Stimulated activated CD4-positive, alpha-beta T cell treated with anti-CD3 and anti-CD28 coated beads, TNF-alpha, amount 100 ng/mL, for 24 hours (primary cell): ENCODE data around the gene CEP63.

ENCODE experiments used
- DNase-seq, 3 experiments: peaks; one replicate each; pipeline ENCODE4 v3.0.0-alpha.2; 2020; ENCODE audit warnings: low read depth in 3 of 3

CEP63 gene

DNA sequence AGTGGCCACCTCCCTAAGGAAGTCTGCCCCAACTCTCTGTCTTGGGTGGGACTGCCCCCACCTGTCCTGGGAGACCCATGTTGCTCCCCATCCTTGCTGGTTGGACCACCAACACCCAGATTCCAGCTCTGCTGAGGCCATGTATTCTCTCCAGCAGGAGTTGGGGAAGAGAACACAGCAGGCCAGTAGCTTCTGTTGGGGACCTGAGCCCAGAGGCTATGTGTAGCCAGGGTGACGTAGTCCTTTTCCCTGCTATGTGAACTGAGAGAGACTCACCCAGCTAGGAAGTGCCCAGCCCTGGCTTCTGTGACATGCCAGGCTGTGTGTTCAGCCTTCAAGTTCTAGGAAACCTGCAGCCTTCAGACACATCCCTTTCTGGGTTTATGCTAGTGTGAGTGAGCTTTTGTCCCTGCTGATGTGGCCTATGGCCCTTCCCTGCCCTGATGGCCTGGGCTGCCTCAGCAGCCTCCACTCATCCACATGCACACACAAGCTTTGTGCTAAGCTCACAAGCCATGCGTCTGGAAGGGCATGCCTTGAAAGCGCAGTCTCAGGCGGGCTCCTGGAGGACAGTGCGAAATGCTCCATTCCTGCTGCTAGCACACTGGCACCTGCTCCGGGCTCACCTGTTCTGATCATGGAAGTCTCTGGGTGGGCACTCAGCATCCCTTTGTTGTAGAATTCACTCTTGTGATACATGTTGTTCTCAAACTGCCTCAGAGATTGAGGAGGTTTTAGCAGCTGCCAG lies 122.3 kb downstream of the CEP63 start:
- no peak for DNase-seq

DNA sequence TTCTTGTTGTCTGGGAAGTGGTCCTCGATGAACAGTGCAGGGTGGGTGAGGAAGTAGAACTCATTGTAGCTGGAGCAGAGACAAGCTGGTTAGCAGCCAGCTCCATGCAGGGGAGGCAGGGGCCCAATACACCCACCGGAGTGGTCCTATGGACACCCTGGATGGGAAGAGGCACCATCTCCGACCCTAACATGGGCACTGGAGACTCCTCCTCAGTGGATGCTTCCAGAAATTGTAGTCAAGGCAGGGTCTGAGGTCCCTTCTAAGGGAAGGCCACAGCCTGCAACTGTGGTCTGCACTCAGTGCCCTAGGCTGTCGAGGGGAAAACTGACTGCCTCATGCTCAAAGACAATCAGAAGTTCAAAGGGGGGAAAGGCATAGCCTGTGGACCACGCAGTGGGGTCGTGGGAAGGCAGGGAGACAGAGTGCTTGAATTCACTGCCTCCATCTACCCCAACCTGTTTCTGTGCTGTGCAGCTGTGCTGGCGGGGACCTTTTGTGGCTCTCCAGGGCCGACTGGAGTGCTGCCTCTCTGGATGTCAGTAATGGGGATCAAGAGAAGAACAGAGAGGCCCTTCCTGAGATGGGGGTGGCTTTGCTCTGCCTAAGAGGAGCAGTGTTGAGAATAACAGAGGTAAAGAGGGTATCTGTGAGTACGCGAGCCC lies 123.0 kb downstream of the CEP63 start:
- no peak for DNase-seq

DNA sequence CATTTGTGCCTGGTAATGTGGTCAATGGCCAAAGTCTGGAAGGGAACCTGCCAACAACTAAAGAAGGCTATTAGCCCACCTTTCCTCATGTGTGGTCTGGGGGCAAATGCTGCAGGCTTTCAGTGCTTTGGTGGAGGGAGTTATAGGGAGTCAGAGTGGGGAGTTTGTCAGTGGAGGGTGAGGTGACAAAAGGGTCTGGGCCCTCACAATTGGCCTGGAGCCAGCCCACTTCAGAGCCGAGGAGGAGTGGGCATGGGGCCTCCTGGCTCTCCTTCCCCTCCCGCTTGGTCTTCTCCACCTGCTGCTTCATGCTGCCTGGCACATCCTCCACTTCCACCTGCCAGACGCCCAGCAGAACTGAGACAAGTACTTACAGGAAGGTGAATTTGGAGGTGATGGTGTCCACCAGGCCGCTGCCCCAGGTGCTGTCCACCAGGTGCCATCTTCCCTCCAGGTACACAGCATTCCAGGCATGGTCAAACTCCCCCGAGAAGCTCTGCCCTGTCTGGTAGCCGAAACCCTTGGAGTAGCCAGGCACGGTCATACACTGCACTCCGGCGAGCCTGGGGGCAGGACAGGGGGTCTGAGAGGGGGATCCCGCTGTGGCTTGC lies 124.1 kb downstream of the CEP63 start:
- DNase-seq: no peak

DNA sequence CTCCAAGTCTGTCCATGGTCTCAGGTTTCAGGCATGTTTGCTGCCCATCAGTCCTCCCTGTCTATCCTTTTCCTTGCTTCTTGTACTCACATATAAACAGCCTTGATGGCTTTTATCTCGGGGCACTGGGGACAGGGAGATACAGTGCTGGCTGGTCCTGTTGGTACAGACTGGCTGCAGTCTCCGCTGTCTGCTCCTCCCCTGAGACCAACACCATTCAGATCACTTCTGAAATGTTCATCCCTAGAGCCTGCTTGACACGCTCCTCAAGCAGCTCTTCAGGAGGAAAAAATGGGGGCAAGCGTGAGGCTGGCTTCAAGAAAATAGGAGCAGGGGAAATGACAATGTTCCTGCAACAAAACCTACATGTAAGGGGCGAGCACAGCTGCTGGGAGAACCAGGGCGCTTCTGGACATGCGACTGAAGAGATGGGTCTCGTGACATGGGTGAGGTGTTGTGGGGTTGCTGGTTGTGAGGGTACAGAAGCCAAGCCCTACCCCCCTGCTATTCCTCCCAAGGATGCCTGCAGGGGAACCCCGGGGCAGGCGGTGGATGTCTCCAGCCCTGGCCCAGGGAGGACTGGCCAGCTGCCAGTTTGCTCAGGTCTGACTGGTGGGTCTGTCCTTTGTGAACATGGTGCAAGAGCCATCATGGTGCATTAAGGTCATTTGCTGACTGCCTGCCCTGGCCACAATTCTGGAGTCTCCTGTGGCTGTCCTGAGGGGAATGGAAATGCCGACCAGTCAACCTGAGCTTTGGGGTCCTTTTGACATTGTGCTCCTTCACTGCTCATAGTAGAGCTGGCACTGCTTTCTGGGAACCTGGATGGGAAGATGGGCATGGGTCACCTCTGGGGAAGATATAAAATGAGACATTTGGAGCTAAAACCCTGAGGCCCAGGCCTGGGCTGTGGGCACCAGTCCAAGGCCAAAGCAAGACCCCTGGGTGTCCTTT lies 124.9 kb downstream of the CEP63 start:
- DNase-seq: no peak

DNA sequence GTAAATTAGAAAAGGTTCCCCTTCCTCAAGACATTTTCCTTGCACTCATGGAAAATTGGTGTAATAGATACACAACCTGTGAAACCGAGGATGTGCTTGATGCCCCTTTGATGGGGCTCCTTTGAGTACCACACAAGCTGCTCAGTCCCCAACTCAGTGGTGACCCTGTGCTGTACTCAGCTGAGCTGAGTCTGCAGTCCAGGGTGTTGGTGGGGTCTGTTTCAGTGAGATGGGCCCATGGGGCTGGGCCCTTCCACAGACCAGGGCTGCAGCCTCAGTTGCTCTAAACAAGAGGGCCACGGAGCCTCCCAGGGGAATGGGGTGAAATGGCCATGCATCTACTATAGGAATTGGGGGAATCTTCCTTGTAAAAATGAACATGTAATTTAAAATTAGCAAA lies 125.7 kb downstream of the CEP63 start:
- no peak for DNase-seq

DNA sequence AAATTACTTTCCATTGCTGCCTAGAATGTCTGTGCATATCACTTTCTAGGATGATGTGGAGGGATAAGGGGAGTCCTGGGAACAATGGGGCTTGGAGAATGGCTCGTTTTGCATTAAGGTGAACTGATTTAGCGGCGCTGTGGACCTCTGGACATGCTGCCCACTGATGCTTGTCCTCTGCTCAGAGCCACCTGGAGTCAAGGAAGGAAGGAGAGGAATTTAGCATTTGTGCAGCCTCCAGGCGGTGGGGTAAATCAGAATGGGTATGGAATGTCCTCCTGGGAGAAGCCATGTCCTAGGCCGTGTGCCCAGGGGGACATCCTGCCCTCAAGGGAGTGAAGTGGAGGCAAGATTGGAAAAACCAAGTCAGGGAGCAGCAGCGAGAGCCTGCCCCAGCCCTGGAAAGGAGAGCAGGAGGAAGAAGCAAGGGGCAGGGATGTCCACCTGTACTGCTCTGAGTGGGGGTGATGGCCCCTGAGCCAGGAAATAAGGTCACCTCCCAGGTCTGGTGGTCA lies 127.2 kb downstream of the CEP63 start:
- DNase-seq: no peak

DNA sequence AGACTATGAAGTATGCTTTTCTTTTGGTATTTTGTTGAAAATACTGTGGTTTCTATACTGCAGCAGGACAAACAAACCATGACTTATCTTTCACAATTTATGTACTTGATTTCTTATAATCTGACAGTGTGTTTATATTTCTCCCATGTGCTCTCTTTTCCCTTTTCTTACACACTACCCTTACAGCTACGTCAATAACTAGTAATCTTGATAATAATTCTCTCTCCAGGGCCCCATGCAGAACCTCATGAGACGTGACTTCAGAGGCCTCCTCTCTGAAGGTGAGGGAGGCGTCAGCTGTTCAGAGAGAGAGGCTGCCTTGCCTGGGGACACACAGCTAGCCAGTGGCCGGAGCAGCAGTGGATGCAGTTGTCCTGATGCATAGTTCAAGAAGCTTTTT lies 129.1 kb downstream of the CEP63 start:
- DNase-seq: no peak

DNA sequence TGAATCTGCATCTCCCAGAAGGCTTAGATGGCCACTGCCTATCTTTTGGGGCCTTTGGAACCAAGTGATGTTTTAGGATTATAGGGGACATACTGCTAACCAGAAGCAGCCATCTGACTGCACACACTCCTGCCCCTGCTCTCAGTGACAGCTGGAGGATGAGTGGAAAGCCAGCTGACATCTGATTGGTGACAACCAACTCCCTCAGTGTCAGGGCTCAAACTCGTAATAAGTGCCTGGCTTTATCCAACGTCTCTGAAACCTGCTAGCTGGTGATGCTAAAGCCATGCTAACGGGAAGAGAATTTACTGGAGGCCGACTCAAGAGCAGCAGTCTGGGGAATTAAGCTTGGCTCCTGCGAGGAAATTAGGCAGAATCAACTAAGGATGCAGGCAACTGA lies 129.9 kb downstream of the CEP63 start:
- no peak for DNase-seq

DNA sequence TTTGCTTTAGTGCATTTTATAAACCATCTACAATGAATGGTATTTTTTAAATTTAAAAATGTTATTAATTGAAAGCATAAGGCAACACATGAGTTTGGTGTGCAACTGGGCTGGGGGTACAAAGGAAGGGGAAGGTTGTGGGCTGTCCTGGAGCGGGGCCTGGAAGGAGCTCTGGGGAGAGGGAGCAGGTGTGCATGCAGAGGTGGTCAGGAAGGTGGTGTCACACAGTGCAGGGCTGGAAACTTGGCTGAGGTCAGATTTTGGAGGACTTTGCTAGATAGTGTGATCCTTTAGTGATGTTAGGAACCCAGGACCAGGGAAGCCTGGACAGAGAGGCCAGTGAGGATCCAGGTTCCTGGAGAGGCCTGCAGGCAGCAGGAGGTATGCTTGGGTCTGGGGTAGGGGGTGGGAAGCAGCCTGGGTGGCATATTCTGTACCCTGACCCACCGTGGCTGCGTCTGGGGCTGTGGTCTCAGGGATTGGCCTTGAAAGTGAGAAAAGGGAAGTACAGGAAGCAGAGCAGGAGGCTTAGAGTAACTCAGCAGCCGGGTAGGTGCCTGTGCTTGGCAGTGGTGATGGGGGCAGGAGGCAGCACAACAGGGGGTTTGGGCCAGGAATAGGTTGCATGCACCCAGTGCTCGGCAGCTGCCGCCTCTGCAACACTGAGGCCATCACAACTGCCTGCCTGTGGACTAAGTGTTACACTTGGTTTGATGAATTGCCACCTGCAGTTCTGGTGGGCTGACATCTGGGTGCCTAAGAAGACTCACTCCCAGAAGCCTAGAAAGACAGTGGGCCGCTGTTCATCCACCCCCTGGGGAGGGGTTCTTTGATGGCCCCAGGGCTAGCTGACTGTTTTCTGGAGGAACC lies 132.0 kb downstream of the CEP63 start:
- no peak for DNase-seq

DNA sequence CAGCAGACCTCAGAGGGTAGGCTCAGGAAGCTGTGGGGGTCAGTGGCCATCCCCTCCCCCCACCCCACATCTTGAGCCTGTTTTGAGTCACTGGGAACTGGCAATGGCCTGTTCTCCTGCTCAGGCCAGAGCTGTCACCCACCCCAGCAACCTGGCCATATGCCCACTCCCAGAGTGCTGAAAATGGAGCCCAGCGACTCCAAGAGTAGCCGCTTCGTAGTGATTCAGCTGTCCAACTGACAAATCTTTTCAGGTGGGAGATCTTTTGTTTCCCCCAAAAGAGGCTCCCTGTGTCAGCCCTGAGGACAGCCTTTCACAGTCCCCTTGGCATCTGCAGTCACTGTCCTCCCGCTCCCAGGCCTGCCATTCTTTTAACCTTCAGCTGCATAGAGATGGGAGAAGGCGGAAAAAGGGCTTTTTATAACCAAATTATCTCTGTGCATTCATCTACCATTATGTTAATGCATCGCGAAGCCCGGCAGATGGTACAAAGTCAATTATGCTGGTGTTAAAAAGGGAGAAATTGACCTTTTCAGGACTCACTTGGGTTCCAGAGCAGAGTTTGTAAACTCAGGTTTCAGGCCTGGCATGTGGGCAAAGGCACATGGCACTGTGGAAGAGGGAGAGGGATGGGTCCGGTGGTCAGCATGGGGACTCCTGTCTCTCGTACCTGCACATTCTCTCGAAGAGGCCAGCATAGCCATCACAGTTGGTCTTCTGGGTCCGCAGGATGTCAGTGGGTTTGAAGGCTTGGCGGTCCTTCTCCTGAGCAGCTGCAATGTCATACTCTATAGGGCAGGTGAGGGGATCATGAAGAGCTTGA lies 132.8 kb downstream of the CEP63 start:
- no peak for DNase-seq

DNA sequence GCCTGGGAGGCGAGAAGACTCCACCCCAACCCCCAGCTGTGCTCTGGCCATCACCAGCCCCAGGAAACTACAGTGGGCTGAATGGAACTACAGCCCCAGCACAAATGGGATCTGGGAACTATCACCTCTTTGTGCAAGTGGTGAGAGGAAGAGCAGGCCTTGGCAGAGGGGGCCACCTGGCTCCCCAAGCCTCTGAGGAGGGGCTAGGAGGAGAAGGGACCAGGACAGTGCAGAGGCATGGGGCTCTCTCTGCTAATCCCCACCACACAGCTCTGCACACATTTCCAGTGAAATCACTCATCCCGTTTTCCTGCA lies 133.4 kb downstream of the CEP63 start:
- DNase-seq: no peak

DNA sequence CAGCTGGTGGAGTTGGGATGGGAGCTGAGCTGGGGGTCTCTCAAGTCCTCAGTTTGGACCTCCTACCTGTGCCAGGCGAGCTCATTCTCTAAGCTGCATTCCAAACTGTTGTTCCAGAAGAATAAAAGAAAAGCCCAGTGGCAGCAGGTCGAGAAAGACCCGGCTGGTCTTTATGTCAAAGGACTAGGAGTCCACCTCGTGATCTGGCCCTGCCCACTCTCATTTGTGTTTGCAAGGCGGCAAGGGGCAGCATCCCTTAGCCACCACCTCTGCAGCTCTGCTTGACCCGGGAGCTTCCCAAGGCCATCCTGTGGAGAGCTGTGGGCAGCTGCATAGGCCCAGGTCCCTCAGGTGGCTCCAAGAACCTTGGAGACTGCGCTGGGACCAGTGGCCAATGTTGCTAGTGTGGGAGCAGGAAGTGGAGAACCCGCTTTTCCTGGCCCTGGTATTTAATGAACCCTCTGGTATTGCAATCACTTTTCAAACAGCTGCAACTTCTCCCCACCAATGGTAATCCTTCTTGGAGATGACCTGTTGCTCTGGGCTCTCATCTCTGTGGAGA lies 134.1 kb downstream of the CEP63 start:
- no peak for DNase-seq

DNA sequence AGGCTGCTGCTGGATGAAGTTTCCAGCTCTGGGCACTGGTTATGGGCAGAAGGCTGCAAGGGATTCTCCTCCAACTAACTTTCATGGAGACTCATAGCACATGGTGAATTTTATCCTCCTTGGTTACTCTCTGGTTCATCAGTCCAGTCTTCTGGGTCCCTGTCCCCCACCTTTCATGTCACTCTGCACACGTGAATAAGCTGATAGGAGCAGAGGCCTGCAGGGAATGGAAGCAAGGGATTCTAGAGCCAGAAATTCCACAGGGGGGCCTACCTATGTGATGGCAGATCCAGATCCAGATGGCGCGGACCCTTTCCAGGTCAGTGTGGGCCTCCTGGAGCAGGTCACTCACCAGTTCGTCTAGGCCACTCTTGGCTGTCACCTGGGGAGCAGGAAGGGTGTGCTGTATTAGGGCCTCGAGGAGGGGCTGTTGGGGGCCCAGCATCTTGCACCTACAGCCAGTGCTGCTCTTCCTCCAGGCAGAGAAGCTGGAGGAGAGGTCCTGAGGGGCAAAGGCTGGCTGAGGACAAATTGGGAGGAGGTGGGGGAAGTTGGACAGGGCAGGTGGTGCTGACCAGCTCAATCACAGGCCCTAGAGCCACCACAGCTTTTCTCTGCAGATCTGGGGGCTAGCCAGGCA lies 134.7 kb downstream of the CEP63 start:
- DNase-seq: no peak

DNA sequence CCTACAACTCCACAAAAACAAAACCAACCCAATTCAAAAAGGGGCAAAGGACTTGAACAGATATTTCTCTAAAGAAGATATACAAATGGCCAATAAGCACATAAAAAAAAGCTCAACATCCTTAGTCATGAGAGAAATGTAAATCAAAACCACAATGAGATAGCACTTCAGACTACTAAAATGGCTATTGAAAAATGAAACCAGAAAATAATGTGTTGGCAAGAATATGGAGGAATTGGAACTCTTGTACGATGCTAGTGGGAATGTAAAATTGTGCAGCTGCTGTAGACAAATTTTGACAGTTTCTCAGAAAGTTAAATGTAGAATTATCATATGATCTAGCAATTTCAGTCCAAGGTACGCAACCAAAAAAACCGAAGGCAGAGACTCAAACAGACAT lies 136.0 kb downstream of the CEP63 start:
- DNase-seq: no peak

DNA sequence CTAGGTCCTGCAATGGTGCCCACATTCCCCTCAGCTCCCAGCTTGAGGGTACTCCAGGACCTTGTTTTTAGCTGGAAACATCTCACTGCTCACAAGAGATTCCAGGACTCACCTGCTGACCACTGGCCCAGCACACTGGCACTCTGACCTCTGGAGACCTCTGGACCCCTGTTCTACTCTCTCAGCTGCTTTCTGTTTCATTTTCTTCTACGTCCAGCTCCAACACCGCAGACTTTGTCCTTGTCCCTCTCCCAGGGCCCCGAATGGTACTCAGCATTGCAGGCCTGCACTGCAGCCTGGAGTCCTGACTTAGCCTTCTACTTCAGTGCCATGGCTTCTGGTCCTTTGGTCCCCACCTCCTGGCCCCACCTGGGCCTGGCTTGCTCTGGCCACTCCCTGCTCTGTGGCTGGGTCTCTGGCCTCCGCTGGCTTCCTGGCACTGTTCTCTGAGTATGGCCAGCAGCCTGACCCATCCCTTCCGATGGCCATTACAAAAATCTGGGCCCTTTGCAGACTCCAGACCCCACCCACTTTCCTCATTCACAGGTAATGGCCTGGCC lies 137.0 kb downstream of the CEP63 start:
- DNase-seq: no peak

DNA sequence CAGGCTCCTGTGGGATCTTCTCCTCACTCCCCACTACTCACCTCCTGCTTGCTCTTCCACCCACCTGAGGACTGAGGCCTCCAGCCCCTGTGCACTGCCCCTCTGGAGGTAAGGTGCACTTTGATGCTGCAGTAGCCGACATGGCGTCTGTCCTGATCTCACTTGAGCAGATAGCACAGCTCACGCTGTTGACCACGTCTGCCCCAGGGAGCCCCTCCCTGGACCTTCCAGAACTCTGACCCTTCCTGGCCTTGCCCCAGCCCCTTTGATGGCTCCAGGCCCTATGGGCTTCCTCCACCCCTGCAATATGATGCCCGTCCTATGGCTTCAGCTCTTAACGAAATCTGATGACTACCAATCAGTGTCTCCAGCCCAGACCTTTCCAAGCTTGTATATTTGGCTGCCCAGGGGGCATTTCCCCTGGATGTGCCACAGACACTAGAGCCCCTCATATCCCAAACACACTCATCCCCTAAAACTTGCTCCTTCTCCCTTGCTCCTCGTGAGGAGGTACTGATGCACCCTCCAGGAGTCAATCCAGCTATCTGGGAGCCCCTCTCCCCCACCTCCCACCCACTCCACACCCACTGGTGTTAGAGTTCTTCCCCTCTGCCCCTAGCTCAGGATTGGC lies 137.9 kb downstream of the CEP63 start:
- DNase-seq: no peak
